Measurements from ENCODE around the gene KIAA1217.

Gene KIAA1217

GRCh38 chr10:24341371-24341770 is 132.4 kb downstream of the KIAA1217 start:
- H3K4me1 ChIP-seq, result peaks cover 0 to 27% (median 8%) of the 10 kb centered on the region in 4 donors
- no peak for TF ChIP-seq CTCF (IDR thresholded peaks at IDR 0.05)
- no peaks in the 10 kb centered on the region for H3K9me3 ChIP-seq
- no peaks in the 10 kb centered on the region for H3K36me3 ChIP-seq
- no peak overlapping the region for H3K4me3 ChIP-seq
- no peak for DNase-seq
- intact Hi-C loops (cut with DNase I; ENCODE audit: low total_unique reads), result no loop called here
- H3K27ac ChIP-seq, result no peak overlapping the region
- H3K27me3 ChIP-seq, result no peaks in the 10 kb centered on the region

GRCh38 chr10:24341897-24342296 is 133.0 kb downstream of the KIAA1217 start:
- H3K27ac ChIP-seq, result no peak overlapping the region
- no peaks in the 10 kb centered on the region for H3K27me3 ChIP-seq
- H3K4me3 ChIP-seq, result no peak overlapping the region
- no peak for DNase-seq
- no peaks in the 10 kb centered on the region for H3K9me3 ChIP-seq
- no peak for TF ChIP-seq CTCF (IDR thresholded peaks at IDR 0.05)
- peaks cover 0 to 27% (median 8%) of the 10 kb centered on the region in 4 donors for H3K4me1 ChIP-seq
- intact Hi-C loops (cut with DNase I; ENCODE audit: low total_unique reads), result no loop called here
- H3K36me3 ChIP-seq, result no peaks in the 10 kb centered on the region

DNA sequence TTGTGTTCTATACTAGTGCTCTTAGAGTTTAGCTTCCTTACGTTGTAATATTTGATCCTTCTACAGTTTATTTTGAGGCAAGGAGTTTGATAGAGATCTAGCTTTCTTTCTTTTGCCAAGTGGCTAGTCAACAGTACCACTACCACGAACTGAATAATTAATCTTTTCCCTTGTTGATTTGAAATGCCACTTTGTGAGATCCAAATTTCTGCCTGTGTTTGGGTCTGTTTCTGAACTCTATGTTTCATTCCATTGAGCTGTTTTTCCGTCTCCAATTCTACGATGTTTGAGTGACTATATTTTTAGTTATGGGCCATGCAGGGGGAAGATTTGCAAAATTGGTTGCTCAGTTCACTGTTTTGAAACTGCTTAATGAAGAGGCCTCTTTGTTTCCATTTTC is 134.7 kb downstream of the KIAA1217 start:
- H3K27ac ChIP-seq, result peak overlapping the region in 1 of 2 donors; percentile 42
- H3K27me3 ChIP-seq, result no peaks in the 10 kb centered on the region
- no peaks in the 10 kb centered on the region for H3K9me3 ChIP-seq
- H3K36me3 ChIP-seq, result no peaks in the 10 kb centered on the region
- H3K4me3 ChIP-seq, result peak overlapping the region in 1 of 2 donors; percentile 3
- intact Hi-C loops (cut with DNase I; ENCODE audit: low total_unique reads), result no loop called here
- no peak for DNase-seq
- no peak for TF ChIP-seq CTCF (IDR thresholded peaks at IDR 0.05)
- peaks cover 0 to 27% (median 11%) of the 10 kb centered on the region in 4 donors for H3K4me1 ChIP-seq

GRCh38 chr10:24344279-24344678 is 135.3 kb downstream of the KIAA1217 start:
- H3K27ac ChIP-seq, result peak overlapping the region in 1 of 2 donors; percentile 42
- no peak for TF ChIP-seq CTCF (IDR thresholded peaks at IDR 0.05)
- no peaks in the 10 kb centered on the region for H3K27me3 ChIP-seq
- H3K4me1 ChIP-seq, result peaks cover 0 to 27% (median 11%) of the 10 kb centered on the region in 4 donors
- no peaks in the 10 kb centered on the region for H3K9me3 ChIP-seq
- H3K4me3 ChIP-seq, result no peak overlapping the region
- no peak for DNase-seq
- no peaks in the 10 kb centered on the region for H3K36me3 ChIP-seq
- intact Hi-C loops (cut with DNase I; ENCODE audit: low total_unique reads), result no loop called here

GRCh38 chr10:24344695-24345463 is 135.9 kb downstream of the KIAA1217 start:
- Histone ChIP-seq H3K27me3 (no peaks in the 10 kb centered on the region), H3K4me1 (peaks cover 0 to 27% (median 11%) of the 10 kb centered on the region in 4 donors), H3K27ac (peak overlapping the region in 1 of 2 donors; percentile 42), H3K4me3 (no peak overlapping the region), H3K9me3 (no peaks in the 10 kb centered on the region), H3K36me3 (no peaks in the 10 kb centered on the region)
- TF ChIP-seq CTCF (IDR thresholded peaks at IDR 0.05), result no peak
- intact Hi-C loops (cut with DNase I; ENCODE audit: low total_unique reads), result no loop called here
- no peak for DNase-seq

Measured in tibial artery (tissue), 4 donors.